NCI-H510A (cell line): ENCODE data around the gene UBE2F.
"Not testable (repeated sequence)": the region's sequence is repeated elsewhere in the genome, so short reads cannot be mapped to it uniquely, and the experiment has no call there.

Experiments used
- DNase-seq: peaks from one replicate; lab custom pipeline; 2025; lab: John Stamatoyannopoulos, UW

UBE2F gene

GRCh38 chr2:237980087-237980486 is 13.3 kb downstream of the UBE2F start:
- DNase-seq: no peak

GRCh38 chr2:237980751-237981150 is 13.9 kb downstream of the UBE2F start:
- no peak for DNase-seq

- not testable (repeated sequence) for DNase-seq
Measured at GRCh38 chr2:237981621-237982020, 14.8 kb downstream of the UBE2F start.

- no peak for DNase-seq
Measured at GRCh38 chr2:237982039-237982725, 15.4 kb downstream of the UBE2F start.

- no peak for DNase-seq
Measured at GRCh38 chr2:237983922-237984321, 17.1 kb downstream of the UBE2F start.

GRCh38 chr2:237987268-237987667 is 20.5 kb downstream of the UBE2F start:
- DNase-seq: no peak

GRCh38 chr2:237993701-237994100 is 26.9 kb downstream of the UBE2F start:
- no peak for DNase-seq

- no peak for DNase-seq
Measured at GRCh38 chr2:237995036-237995435, 28.2 kb downstream of the UBE2F start.

- no peak for DNase-seq
Measured at GRCh38 chr2:237996021-237996593, 29.3 kb downstream of the UBE2F start.

GRCh38 chr2:237997521-237997920 is 30.7 kb downstream of the UBE2F start:
- DNase-seq: no peak

- no peak for DNase-seq
Measured at GRCh38 chr2:237998530-237998929, 31.7 kb downstream of the UBE2F start.

GRCh38 chr2:238003234-238004031 is 36.6 kb downstream of the UBE2F start:
- no peak for DNase-seq

- DNase-seq: no peak
Measured at GRCh38 chr2:238004077-238004830, 37.4 kb downstream of the UBE2F start.

- no peak for DNase-seq
Measured at GRCh38 chr2:238005528-238005927, 38.7 kb downstream of the UBE2F start.

- DNase-seq: no peak
Measured at GRCh38 chr2:238006510-238006909, 39.7 kb downstream of the UBE2F start.

GRCh38 chr2:238007924-238008323 is 41.1 kb downstream of the UBE2F start:
- DNase-seq: no peak

GRCh38 chr2:238009563-238009962 is 42.7 kb downstream of the UBE2F start:
- DNase-seq: no peak

- DNase-seq: no peak
Measured at GRCh38 chr2:238010572-238010971, 43.8 kb downstream of the UBE2F start.

GRCh38 chr2:238013806-238014205 is 47.0 kb downstream of the UBE2F start:
- no peak for DNase-seq

- DNase-seq: no peak
Measured at GRCh38 chr2:238015705-238016104, 48.9 kb downstream of the UBE2F start.

GRCh38 chr2:238016526-238016925 is 49.7 kb downstream of the UBE2F start:
- DNase-seq: no peak

- DNase-seq: no peak
Measured at GRCh38 chr2:238019962-238020361, 53.1 kb downstream of the UBE2F start.
